BLaER1 (cell line): ENCODE data around the gene COBL.

Experiments
- H3K27ac ChIP-seq: shearing (Covaris generic); formaldehyde crosslinking; 2 replicates; pipeline ENCODE4 v1.8.1; 2022
- H3K27me3 ChIP-seq: shearing (Covaris generic); formaldehyde crosslinking; 2 replicates; pipeline ENCODE4 v1.8.1; 2022
- H3K36me3 ChIP-seq: shearing (Covaris generic); formaldehyde crosslinking; 2 replicates; pipeline ENCODE4 v1.8.1; 2022
- H3K4me1 ChIP-seq: shearing (Covaris generic); formaldehyde crosslinking; 2 replicates; pipeline ENCODE4 v1.8.1; 2022
- H3K4me2 ChIP-seq: shearing (Covaris generic); formaldehyde crosslinking; 2 replicates; pipeline ENCODE4 v1.8.1; 2022
- H3K4me3 ChIP-seq: shearing (Covaris generic); formaldehyde crosslinking; 2 replicates; pipeline ENCODE4 v1.8.1; 2022
- H3K9ac ChIP-seq: shearing (Covaris generic); formaldehyde crosslinking; 2 replicates; pipeline ENCODE4 v1.8.1; 2022
- H3K9me3 ChIP-seq: shearing (Covaris generic); formaldehyde crosslinking; 2 replicates; pipeline ENCODE4 v1.8.1; 2022
- H4K20me1 ChIP-seq: shearing (Covaris generic); formaldehyde crosslinking; 2 replicates; pipeline ENCODE4 v1.8.1; 2022
- Cebpa-rat ChIP-seq: shearing (Covaris generic); IDR thresholded peaks from 2 replicates; pipeline ENCODE4 v1.8.1; 2022

COBL gene

GRCh38 chr7:51129527-51130472, 186.8 kb downstream of the COBL start:
- H3K4me2 ChIP-seq, result no peak overlapping the region
- no peak overlapping the region for H3K9ac ChIP-seq
- no peak for TF ChIP-seq Cebpa-rat
- H3K27me3 ChIP-seq, result no peaks in the 10 kb centered on the region
- peaks cover 9% of the 10 kb centered on the region; the same call in 1 of the 2 replicates for H3K36me3 ChIP-seq
- H3K4me3 ChIP-seq, result no peak overlapping the region
- no peaks in the 10 kb centered on the region for H3K4me1 ChIP-seq
- no peaks in the 10 kb centered on the region for H4K20me1 ChIP-seq
- H3K9me3 ChIP-seq, result no peaks in the 10 kb centered on the region
- no peak overlapping the region for H3K27ac ChIP-seq

- Histone ChIP-seq H4K20me1 (no peaks in the 10 kb centered on the region), H3K9ac (no peak overlapping the region), H3K36me3 (peaks cover 8% of the 10 kb centered on the region; the same call in 1 of the 2 replicates), H3K27ac (no peak overlapping the region), H3K27me3 (no peaks in the 10 kb centered on the region), H3K4me2 (no peak overlapping the region), H3K9me3 (no peaks in the 10 kb centered on the region), H3K4me1 (no peaks in the 10 kb centered on the region), H3K4me3 (no peak overlapping the region)
- TF ChIP-seq Cebpa-rat, result no peak
Measured at GRCh38 chr7:51128545-51129435, 187.8 kb downstream of the COBL start.

- Histone ChIP-seq H3K4me2 (no peak overlapping the region), H3K9ac (no peak overlapping the region), H3K27me3 (no peaks in the 10 kb centered on the region), H3K4me3 (no peak overlapping the region), H3K36me3 (peaks cover 3% of the 10 kb centered on the region; the same call in 1 of the 2 replicates), H3K9me3 (no peaks in the 10 kb centered on the region), H3K4me1 (peaks cover 12% of the 10 kb centered on the region), H3K27ac (no peak overlapping the region), H4K20me1 (no peaks in the 10 kb centered on the region)
- TF ChIP-seq Cebpa-rat, result no peak
Measured at GRCh38 chr7:51127618-51127904, 189.0 kb downstream of the COBL start.

- H3K36me3 ChIP-seq, result no peaks in the 10 kb centered on the region
- H3K4me3 ChIP-seq, result no peak overlapping the region
- no peaks in the 10 kb centered on the region for H3K27me3 ChIP-seq
- H3K4me2 ChIP-seq, result no peak overlapping the region
- H3K4me1 ChIP-seq, result peaks cover 17% of the 10 kb centered on the region
- H4K20me1 ChIP-seq, result no peaks in the 10 kb centered on the region
- no peak overlapping the region for H3K9ac ChIP-seq
- H3K9me3 ChIP-seq, result no peaks in the 10 kb centered on the region
- H3K27ac ChIP-seq, result no peak overlapping the region
- TF ChIP-seq Cebpa-rat, result no peak
Measured at GRCh38 chr7:51126813-51127617, 189.6 kb downstream of the COBL start.

DNA sequence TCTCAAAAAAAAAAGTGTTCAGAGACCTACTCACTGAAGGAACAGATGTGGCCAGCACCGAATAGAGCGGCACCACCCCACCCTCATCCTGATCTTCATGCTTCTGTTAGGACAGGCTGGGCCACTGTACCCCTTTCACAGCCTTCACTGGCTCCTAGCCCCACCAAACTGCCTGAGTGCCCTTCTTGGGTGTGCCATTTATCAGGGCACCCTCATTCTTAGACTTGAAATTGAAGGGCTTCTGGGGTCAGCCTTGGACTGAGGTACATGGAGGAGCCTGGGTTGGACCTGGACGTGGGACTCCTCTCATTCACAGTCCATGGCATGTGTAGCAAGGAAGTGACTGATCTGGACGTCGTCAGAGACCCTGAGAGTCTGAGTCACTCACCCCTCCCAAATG, 190.3 kb downstream of the COBL start:
- Histone ChIP-seq H3K4me3 (no peak overlapping the region), H3K4me1 (peaks cover 24% of the 10 kb centered on the region), H3K9ac (no peak overlapping the region), H4K20me1 (no peaks in the 10 kb centered on the region), H3K27me3 (no peaks in the 10 kb centered on the region), H3K4me2 (no peak overlapping the region), H3K27ac (no peak overlapping the region), H3K36me3 (no peaks in the 10 kb centered on the region), H3K9me3 (no peaks in the 10 kb centered on the region)
- TF ChIP-seq Cebpa-rat, result no peak

DNA sequence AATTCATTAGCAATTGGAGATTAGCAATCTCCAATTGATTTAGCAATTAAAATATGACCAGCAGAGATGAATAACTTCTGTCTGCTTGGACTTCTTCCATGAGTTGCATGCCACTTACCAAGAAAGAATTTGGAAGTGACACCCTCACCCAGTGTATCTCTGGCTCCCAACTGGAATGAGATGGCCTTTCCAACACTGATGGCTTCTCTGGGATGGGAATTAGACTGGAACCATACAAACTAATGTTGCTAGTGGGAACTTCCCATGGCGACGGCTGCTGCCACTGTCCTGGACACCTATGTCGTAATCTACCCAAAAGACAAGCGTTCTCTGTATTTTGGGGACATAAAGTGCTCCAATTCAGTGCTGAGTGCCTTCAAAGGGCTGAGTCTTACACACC, 192.3 kb downstream of the COBL start:
- no peaks in the 10 kb centered on the region for H4K20me1 ChIP-seq
- no peak for TF ChIP-seq Cebpa-rat
- H3K36me3 ChIP-seq, result no peaks in the 10 kb centered on the region
- H3K9ac ChIP-seq, result no peak overlapping the region
- no peaks in the 10 kb centered on the region for H3K9me3 ChIP-seq
- no peak overlapping the region for H3K4me3 ChIP-seq
- H3K4me1 ChIP-seq, result peaks cover 29% of the 10 kb centered on the region
- H3K27me3 ChIP-seq, result no peaks in the 10 kb centered on the region
- no peak overlapping the region for H3K4me2 ChIP-seq
- no peak overlapping the region for H3K27ac ChIP-seq

DNA sequence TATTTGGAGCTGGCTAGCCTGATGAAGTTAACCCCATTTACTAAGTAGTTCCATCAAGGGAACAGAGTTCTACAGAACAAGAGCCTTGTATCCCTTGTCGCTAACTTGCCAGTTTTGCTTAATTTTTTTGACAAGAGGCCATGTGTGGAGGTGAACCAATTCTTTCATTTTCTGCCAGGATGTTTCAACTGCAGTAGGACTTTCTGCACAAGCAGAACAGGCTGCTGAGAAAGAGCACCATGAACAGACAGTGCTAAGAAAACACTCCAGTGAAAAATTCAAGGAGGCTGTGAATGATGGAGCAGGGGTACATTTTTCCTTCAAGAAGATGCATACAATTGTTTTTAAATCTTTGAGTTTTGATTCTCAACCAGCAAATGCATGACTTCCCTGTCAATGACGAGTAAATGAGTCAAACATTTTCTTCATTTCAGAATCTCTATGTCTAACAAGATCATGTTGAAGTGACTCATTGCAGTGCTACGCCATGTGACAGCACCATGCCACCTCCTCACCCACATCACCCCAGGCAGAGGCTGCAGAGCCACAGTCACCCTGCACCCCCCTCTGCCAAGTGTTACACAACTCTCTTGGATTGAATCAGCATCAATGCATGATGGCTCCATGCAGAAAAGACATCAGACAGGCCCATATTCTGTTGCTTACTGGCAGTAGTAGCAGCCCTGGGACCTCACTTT, 193.1 kb downstream of the COBL start:
- H3K4me2 ChIP-seq, result peak overlapping the region; percentile 77
- H3K36me3 ChIP-seq, result no peaks in the 10 kb centered on the region
- H3K4me3 ChIP-seq, result no peak overlapping the region
- no peak overlapping the region for H3K27ac ChIP-seq
- H3K9ac ChIP-seq, result no peak overlapping the region
- H4K20me1 ChIP-seq, result no peaks in the 10 kb centered on the region
- no peaks in the 10 kb centered on the region for H3K27me3 ChIP-seq
- TF ChIP-seq Cebpa-rat, result no peak
- peaks cover 29% of the 10 kb centered on the region for H3K4me1 ChIP-seq
- H3K9me3 ChIP-seq, result peaks cover 1% of the 10 kb centered on the region; the same call in 1 of the 2 replicates

DNA sequence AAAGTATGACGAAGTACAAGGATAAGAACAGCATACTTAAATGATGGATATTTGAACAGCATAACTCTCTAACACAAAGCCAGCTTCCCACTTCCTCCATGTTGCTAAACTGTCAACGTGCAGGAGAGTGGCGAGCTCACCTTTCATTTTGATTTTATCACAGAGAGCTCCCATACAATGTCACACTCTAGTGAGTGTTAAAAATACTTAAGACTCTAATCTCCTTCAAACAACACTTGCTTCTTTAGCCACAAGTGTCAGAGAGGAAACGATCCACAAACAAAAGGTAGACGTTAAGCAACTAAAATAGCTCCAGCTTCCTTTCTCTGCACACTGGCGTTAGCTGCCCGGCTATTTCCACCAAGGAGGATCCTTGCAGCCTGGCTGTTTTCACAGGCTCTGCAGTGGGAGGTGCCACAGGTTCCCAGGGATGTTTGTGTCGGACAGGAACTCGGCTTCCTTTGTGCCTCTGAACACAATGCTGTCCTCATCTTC, 194.6 kb downstream of the COBL start:
- no peak for TF ChIP-seq Cebpa-rat
- Histone ChIP-seq H3K4me2 (peak overlapping the region; percentile 77), H3K4me3 (peak overlapping the region; percentile 30; the same call in 1 of the 2 replicates), H3K9me3 (peaks cover 12% of the 10 kb centered on the region), H3K4me1 (peaks cover 29% of the 10 kb centered on the region), H3K27ac (peak overlapping the region; percentile 54; the same call in 1 of the 2 replicates), H3K36me3 (no peaks in the 10 kb centered on the region), H3K9ac (peak overlapping the region; percentile 30; the same call in 1 of the 2 replicates), H4K20me1 (no peaks in the 10 kb centered on the region), H3K27me3 (no peaks in the 10 kb centered on the region)
